NB4 (cell line): ENCODE results near the gene UST.

Source experiments
- POLR2A ChIP-seq: IDR thresholded peaks from 2 replicates; pipeline ENCODE4 v1.6.1; 2011; ENCODE audit warnings: mild to moderate bottlenecking; ENCODE audit not compliant: insufficient read length; ENCODE audit errors: extremely low read depth
- TF ChIP-seq, protein P1 (sequence below): IDR thresholded peaks from one replicate; pipeline ENCODE4 v1.5.1; 2012; ENCODE audit warnings: low read depth, low read length

DNA sequence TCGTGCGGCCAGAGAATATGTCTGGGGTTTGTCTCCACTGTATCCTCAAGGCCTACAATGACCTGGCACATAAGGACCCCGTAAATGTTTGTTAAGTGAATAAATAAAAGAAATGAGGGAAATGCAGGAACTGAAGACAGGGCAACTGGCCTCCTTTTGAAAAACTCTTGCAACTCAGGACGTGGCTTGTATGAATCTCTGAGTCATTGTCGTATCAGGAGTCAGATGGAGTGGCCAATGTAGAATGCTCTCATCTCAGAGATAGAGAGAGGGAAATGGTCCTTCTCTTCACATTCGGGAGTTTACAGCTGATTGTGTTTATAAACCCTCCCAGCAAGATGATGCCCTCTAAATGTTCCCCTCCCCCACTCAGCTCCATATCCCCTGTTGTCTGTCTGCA, 57.1 kb downstream of the UST start:
- TF ChIP-seq, protein P1, sequence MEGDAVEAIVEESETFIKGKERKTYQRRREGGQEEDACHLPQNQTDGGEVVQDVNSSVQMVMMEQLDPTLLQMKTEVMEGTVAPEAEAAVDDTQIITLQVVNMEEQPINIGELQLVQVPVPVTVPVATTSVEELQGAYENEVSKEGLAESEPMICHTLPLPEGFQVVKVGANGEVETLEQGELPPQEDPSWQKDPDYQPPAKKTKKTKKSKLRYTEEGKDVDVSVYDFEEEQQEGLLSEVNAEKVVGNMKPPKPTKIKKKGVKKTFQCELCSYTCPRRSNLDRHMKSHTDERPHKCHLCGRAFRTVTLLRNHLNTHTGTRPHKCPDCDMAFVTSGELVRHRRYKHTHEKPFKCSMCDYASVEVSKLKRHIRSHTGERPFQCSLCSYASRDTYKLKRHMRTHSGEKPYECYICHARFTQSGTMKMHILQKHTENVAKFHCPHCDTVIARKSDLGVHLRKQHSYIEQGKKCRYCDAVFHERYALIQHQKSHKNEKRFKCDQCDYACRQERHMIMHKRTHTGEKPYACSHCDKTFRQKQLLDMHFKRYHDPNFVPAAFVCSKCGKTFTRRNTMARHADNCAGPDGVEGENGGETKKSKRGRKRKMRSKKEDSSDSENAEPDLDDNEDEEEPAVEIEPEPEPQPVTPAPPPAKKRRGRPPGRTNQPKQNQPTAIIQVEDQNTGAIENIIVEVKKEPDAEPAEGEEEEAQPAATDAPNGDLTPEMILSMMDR, result no peak
- TF ChIP-seq POLR2A, result no peak
